ENCODE data around the gene GPR161.

GRCh38 chr1:168172250-168172915, 35.7 kb upstream of the GPR161 start:
- TF ChIP-seq CTCF (conservative IDR thresholded peaks at IDR 0.05; ENCODE audit: low read depth, low read length) = no peak
- no peak for TF ChIP-seq EZH2 (IDR thresholded peaks at IDR 0.05; ENCODE audit: low read length, unreplicated experiment)
- TF ChIP-seq EZH2phosphoT487 (IDR thresholded peaks at IDR 0.05; ENCODE audit: borderline replicate concordance, low read length) = no peak

Data from PC-3 (cell line).